Esophagus squamous epithelium (tissue), 5 donors: Measurements from ENCODE around the gene ANKRD11. TPM values are rescaled to one million over a fixed set of nuclear protein-coding genes. Genes with fewer than 3 reads are reported as not detected.
A peak's percentile ranks its signal among the peaks of the same experiment; 100 is the strongest.

Experiments used
- DNase-seq: peaks from one replicate; lab custom pipeline; 2025; lab: John Stamatoyannopoulos, UW
- H3K27ac ChIP-seq, 4 donors: fragments of 200-600 bp; sonication (generic); one replicate each; pipeline ENCODE4 v1.5.1; 2016 to 2019; ENCODE audit warnings: mild to moderate bottlenecking in 1 of 4
- H3K27me3 ChIP-seq, 4 donors: fragments of 200-600 bp; sonication (generic); 1 replicate in 3 of 4; 2 replicates in 1 of 4; pipeline versions ENCODE4 v1.5.1 to v1.6.0; 2017 to 2021; ENCODE audit warnings: antibody characterized with exemption in 1 of 4
- H3K36me3 ChIP-seq, 3 donors: fragments of 200-600 bp; sonication (generic); one replicate each; pipeline ENCODE4 v1.5.1; 2016 to 2019
- H3K4me1 ChIP-seq, 3 donors: fragments of 200-600 bp; sonication (generic); one replicate each; pipeline ENCODE4 v1.5.1; 2017 to 2019
- H3K4me3 ChIP-seq, 4 donors: fragments of 200-600 bp; sonication (generic); 1 replicate in 3 of 4; 2 replicates in 1 of 4; pipeline ENCODE4 v1.5.1; 2016 to 2019; ENCODE audit warnings: mild to moderate bottlenecking in 2 of 4, moderate library complexity in 1 of 4
- H3K9me3 ChIP-seq, 3 donors: fragments of 200-600 bp; sonication (generic); one replicate each; pipeline ENCODE4 v1.5.1; 2016 to 2019
- CTCF ChIP-seq, 6 experiments: fragments of 450-650 bp in 4 of 6; fragments of 200-600 bp in 2 of 6; sonication (generic) in 2 of 6; IDR thresholded peaks; one replicate each; pipeline ENCODE4 v1.5.1; 2016 to 2019; ENCODE audit warnings: antibody characterized with exemption in 6 of 6, mild to moderate bottlenecking in 4 of 6, moderate library complexity in 4 of 6
- POLR2A ChIP-seq, 4 donors: fragments of 450-650 bp; IDR thresholded peaks; one replicate each; pipeline ENCODE4 v1.6.1; 2017; ENCODE audit warnings: antibody characterized with exemption in 4 of 4, mild to moderate bottlenecking in 4 of 4, moderate library complexity in 3 of 4
- WGBS, 2 donors: methylation state at CpG; one replicate each; pipeline ENCODE4 v1.1.5; 2018; 5-methylcytosine and 5-hydroxymethylcytosine counted together
- intact Hi-C: fragments of 100-400 bp; cut with DNase I; formaldehyde crosslinking; loops from one replicate; pipeline ENCODE4 v1.15.0; 2022
- total RNA-seq, 4 donors: library from RNA; depleted of rRNA; stranded (reverse); fragments of >200 nt; gene quantifications; one replicate each; pipeline ENCODE4 v1.1.0, GENCODE V29; 2016
- donor health status: DM: yes; HTN: yes; CAD: no.

The ANKRD11 gene
- total RNA-seq, 4 donors from 2014 or later: 51.0 to 72.7 (median 66.9) TPM

DNA sequence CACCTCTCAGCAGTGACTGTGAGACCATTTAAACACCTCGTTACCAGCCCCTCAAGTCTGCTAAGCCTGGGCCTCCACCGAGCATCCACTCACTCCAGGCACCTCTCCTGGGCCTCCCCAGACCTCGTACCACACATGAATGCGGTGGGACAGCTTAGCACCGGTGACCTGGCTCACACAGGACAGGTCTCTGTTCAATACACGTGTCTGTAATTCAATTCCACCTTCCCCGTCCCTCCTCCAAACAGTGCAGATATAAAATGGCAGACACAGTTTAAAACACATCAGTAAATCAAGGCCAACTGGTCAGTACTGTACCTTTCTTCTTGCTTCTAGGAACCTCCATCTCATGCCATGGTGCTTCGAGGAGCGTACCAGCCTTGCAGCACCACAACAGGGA, 199.0 kb downstream of the ANKRD11 start:
- 67 to 89% methylated on average over 8 to 9 of the region's 9 CpGs for WGBS, 2 donors
- H3K4me1 ChIP-seq: peaks cover 0 to 26% (median 7%) of the 10 kb centered on the region in 3 donors
- no peak overlapping the region for H3K4me3 ChIP-seq
- no peak for DNase-seq
- H3K36me3 ChIP-seq: peaks cover 14 to 63% (median 27%) of the 10 kb centered on the region in 3 donors
- TF ChIP-seq POLR2A (IDR thresholded peaks at IDR 0.05) (no peak), CTCF (IDR thresholded peaks at IDR 0.05) (no peak)
- H3K9me3 ChIP-seq: no peaks in the 10 kb centered on the region
- H3K27ac ChIP-seq: no peak overlapping the region
- intact Hi-C loops: no loop called here
- H3K27me3 ChIP-seq: no peaks in the 10 kb centered on the region

GRCh38 chr16:89290887-89291286, 199.5 kb downstream of the ANKRD11 start:
- no peak overlapping the region for H3K27ac ChIP-seq
- H3K27me3 ChIP-seq: no peaks in the 10 kb centered on the region
- no peak overlapping the region for H3K4me3 ChIP-seq
- H3K4me1 ChIP-seq: peaks cover 0 to 22% (median 4%) of the 10 kb centered on the region in 3 donors
- intact Hi-C loops: no loop called here
- no peaks in the 10 kb centered on the region for H3K9me3 ChIP-seq
- no peak for TF ChIP-seq POLR2A (IDR thresholded peaks at IDR 0.05)
- TF ChIP-seq CTCF (IDR thresholded peaks at IDR 0.05): no peak
- 65 to 90% methylated on average over 2 to 4 of the region's 17 CpGs for WGBS, 2 donors
- peaks cover 18 to 68% (median 32%) of the 10 kb centered on the region in 3 donors for H3K36me3 ChIP-seq
- DNase-seq: no peak

DNA sequence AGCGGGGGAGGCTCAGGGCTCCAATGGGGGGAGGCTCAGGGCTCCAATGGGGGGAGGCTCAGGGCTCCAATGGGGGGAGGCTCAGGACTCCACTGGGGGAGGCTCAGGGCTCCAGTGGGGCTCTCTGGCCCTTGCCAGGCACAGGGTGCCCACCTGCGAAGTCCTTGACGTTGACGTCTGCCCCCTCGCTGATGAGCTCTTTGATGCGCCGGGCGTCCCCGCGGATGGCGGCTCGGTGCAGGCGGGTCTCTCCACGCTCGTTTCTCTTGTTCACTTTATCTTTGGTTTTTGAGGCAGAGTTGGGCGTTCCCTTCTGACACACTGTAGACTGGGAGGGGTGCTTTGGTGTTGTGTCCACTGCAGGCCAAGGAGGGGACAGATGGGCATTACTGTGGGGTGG, 199.9 kb downstream of the ANKRD11 start:
- Histone ChIP-seq H3K4me3 (no peak overlapping the region), H3K9me3 (no peaks in the 10 kb centered on the region), H3K27me3 (no peaks in the 10 kb centered on the region), H3K36me3 (peaks cover 23 to 72% (median 36%) of the 10 kb centered on the region in 3 donors), H3K27ac (no peak overlapping the region), H3K4me1 (peaks cover 0 to 20% (median 4%) of the 10 kb centered on the region in 3 donors)
- DNase-seq: no peak
- intact Hi-C loops: no loop called here
- WGBS, 2 donors: 92% methylated on average over 2 to 9 of the region's 16 CpGs
- TF ChIP-seq POLR2A (IDR thresholded peaks at IDR 0.05) (no peak), CTCF (IDR thresholded peaks at IDR 0.05) (no peak)

GRCh38 chr16:89289428-89290395, 200.6 kb downstream of the ANKRD11 start:
- Histone ChIP-seq H3K36me3 (peaks cover 30 to 80% (median 44%) of the 10 kb centered on the region in 3 donors), H3K27ac (no peak overlapping the region), H3K4me1 (peaks cover 0 to 12% (median 4%) of the 10 kb centered on the region in 3 donors), H3K27me3 (no peaks in the 10 kb centered on the region), H3K9me3 (no peaks in the 10 kb centered on the region), H3K4me3 (no peak overlapping the region)
- WGBS, 2 donors: 67 to 80% methylated on average over 11 to 13 of the region's 25 CpGs
- TF ChIP-seq POLR2A (IDR thresholded peaks at IDR 0.05): no peak
- TF ChIP-seq CTCF (IDR thresholded peaks at IDR 0.05): peak; percentile 52 to 81 (median 72)
- intact Hi-C loops: no loop called here
- DNase-seq: no peak

GRCh38 chr16:89288966-89289365, 201.4 kb downstream of the ANKRD11 start:
- Histone ChIP-seq H3K4me1 (peaks cover 0 to 5% (median 2%) of the 10 kb centered on the region in 3 donors), H3K27ac (no peak overlapping the region), H3K9me3 (no peaks in the 10 kb centered on the region), H3K36me3 (peaks cover 30 to 87% (median 50%) of the 10 kb centered on the region in 3 donors), H3K4me3 (no peak overlapping the region), H3K27me3 (no peaks in the 10 kb centered on the region)
- WGBS, 2 donors: 92 to 94% methylated on average over 9 to 17 of the region's 19 CpGs
- TF ChIP-seq CTCF (IDR thresholded peaks at IDR 0.05): no peak
- TF ChIP-seq POLR2A (IDR thresholded peaks at IDR 0.05): no peak
- no peak for DNase-seq
- intact Hi-C loops: no loop called here
